GM23338 (cell line): ENCODE data around the gene ZGPAT.

ENCODE experiments used
- CREB1 ChIP-seq: fragments of 250-450 bp; sonication (Bioruptor Pico); IDR thresholded peaks from 2 replicates; pipeline ENCODE4 v1.5.0; 2020; ENCODE audit warnings: low read depth, mild to moderate bottlenecking, moderate library complexity
- EZH2 ChIP-seq: fragments of 200-600 bp; sonication (generic); IDR thresholded peaks from one replicate; pipeline ENCODE4 v1.8.0; 2017; ENCODE audit warnings: antibody characterized with exemption, mild to moderate bottlenecking, low read depth; ENCODE audit not compliant: unreplicated experiment
- EZH2phosphoT487 ChIP-seq: fragments of 200-600 bp; sonication (generic); IDR thresholded peaks from one replicate; pipeline ENCODE4 v1.8.1; 2018; ENCODE audit warnings: antibody characterized with exemption; ENCODE audit not compliant: unreplicated experiment
- JUNB ChIP-seq: IDR thresholded peaks from one replicate; pipeline ENCODE4 v1.6.1; 2016; ENCODE audit warnings: antibody characterized with exemption; ENCODE audit not compliant: unreplicated experiment
- NANOG ChIP-seq: IDR thresholded peaks from 2 replicates; pipeline ENCODE4 v1.6.1; 2016; ENCODE audit warnings: antibody characterized with exemption, borderline replicate concordance
- POLR2AphosphoS5 ChIP-seq: IDR thresholded peaks from 2 replicates; pipeline ENCODE4 v1.6.1; 2016; ENCODE audit warnings: antibody characterized with exemption, low read depth
- ZNF114 ChIP-seq: fragments of 250-450 bp; sonication (Bioruptor Pico); IDR thresholded peaks from 2 replicates; pipeline ENCODE4 v1.5.0; 2020; ENCODE audit warnings: mild to moderate bottlenecking, moderate library complexity
- TF ChIP-seq, protein P1 (sequence below): IDR thresholded peaks from one replicate; pipeline ENCODE4 v1.6.1; 2018; ENCODE audit warnings: antibody characterized with exemption; ENCODE audit not compliant: unreplicated experiment
- TF ChIP-seq, protein P2 (sequence below), 2 experiments: fragments of 200-600 bp in 1 of 2; sonication (generic) in 1 of 2; conservative IDR thresholded peaks; 2 replicates each; pipeline versions ENCODE4 v1.5.1 to v1.6.1; 2016 to 2017; ENCODE audit warnings: antibody characterized with exemption in 2 of 2, low read depth in 2 of 2, mild to moderate bottlenecking in 2 of 2, moderate library complexity in 1 of 2

DNA sequence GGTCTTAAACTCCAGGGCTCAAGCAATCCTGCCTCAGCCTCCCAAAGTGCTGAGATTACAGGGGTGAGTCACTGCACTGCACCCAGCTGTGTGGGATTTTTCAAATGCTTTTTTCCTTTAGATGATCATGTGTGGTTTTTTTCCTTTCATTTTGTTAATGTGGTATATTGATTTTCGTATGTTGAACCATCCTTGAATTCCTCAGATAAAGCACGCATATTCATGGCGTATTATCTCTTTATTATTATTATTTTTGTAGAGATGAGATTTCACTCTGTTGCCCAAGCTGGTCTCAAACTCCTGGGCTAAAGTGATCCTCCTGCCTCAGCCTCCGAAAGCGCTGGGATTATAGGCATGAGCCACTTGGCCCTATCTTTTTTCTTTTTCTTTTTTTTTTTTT lies 7.0 kb downstream of the ZGPAT start:
- TF ChIP-seq, protein P1, sequence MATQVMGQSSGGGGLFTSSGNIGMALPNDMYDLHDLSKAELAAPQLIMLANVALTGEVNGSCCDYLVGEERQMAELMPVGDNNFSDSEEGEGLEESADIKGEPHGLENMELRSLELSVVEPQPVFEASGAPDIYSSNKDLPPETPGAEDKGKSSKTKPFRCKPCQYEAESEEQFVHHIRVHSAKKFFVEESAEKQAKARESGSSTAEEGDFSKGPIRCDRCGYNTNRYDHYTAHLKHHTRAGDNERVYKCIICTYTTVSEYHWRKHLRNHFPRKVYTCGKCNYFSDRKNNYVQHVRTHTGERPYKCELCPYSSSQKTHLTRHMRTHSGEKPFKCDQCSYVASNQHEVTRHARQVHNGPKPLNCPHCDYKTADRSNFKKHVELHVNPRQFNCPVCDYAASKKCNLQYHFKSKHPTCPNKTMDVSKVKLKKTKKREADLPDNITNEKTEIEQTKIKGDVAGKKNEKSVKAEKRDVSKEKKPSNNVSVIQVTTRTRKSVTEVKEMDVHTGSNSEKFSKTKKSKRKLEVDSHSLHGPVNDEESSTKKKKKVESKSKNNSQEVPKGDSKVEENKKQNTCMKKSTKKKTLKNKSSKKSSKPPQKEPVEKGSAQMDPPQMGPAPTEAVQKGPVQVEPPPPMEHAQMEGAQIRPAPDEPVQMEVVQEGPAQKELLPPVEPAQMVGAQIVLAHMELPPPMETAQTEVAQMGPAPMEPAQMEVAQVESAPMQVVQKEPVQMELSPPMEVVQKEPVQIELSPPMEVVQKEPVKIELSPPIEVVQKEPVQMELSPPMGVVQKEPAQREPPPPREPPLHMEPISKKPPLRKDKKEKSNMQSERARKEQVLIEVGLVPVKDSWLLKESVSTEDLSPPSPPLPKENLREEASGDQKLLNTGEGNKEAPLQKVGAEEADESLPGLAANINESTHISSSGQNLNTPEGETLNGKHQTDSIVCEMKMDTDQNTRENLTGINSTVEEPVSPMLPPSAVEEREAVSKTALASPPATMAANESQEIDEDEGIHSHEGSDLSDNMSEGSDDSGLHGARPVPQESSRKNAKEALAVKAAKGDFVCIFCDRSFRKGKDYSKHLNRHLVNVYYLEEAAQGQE, result no peak
- no peak for TF ChIP-seq POLR2AphosphoS5
- TF ChIP-seq, protein P2, sequence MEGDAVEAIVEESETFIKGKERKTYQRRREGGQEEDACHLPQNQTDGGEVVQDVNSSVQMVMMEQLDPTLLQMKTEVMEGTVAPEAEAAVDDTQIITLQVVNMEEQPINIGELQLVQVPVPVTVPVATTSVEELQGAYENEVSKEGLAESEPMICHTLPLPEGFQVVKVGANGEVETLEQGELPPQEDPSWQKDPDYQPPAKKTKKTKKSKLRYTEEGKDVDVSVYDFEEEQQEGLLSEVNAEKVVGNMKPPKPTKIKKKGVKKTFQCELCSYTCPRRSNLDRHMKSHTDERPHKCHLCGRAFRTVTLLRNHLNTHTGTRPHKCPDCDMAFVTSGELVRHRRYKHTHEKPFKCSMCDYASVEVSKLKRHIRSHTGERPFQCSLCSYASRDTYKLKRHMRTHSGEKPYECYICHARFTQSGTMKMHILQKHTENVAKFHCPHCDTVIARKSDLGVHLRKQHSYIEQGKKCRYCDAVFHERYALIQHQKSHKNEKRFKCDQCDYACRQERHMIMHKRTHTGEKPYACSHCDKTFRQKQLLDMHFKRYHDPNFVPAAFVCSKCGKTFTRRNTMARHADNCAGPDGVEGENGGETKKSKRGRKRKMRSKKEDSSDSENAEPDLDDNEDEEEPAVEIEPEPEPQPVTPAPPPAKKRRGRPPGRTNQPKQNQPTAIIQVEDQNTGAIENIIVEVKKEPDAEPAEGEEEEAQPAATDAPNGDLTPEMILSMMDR (conservative IDR thresholded peaks at IDR 0.05; ENCODE audit: low read depth in 2 of 2), result no peak
- TF ChIP-seq EZH2, result no peak
- TF ChIP-seq CREB1, result no peak
- no peak for TF ChIP-seq JUNB
- no peak for TF ChIP-seq ZNF114 (CRISPR knock-in tag)
- TF ChIP-seq EZH2phosphoT487, result no peak
- TF ChIP-seq NANOG, result no peak
